ENCODE measurements around the gene ZNF266. TPM values are rescaled to one million over a fixed set of nuclear protein-coding genes. Genes with fewer than 3 reads are reported as not detected.

The ZNF266 gene
- total RNA-seq, 4 donors from 2014 or later = 3.7 to 7.0 (median 5.3) TPM

- in situ Hi-C loops (cut with MboI; ENCODE audit: low sequenced_read_pairs in 4 of 4) = no loop called here
- H3K36me3 ChIP-seq = peaks cover 38 to 69% of the 10 kb centered on the region in 2 donors
- intact Hi-C loops (cut with DNase I; ENCODE audit: low total_unique reads) = no loop called here
- TF ChIP-seq CTCF (IDR thresholded peaks at IDR 0.05 in 4 of 5, conservative IDR thresholded peaks at IDR 0.05 in 1 of 5) = no peak
- no peak for TF ChIP-seq POLR2A (IDR thresholded peaks at IDR 0.05)
- peaks cover 22 to 69% (median 40%) of the 10 kb centered on the region in 3 donors for H3K9me3 ChIP-seq
- H3K27ac ChIP-seq = no peak overlapping the region
- DNase-seq (no peak), ATAC-seq (no peak)
- H3K4me3 ChIP-seq = peak overlapping the region in 1 of 4 donors; percentile 45
- no peaks in the 10 kb centered on the region for H3K27me3 ChIP-seq
- H3K4me1 ChIP-seq = no peaks in the 10 kb centered on the region
These were observed 22.0 kb downstream of the ZNF266 start for GRCh38 chr19:9413240-9413954.

GRCh38 chr19:9407827-9408226 is 27.5 kb downstream of the ZNF266 start:
- Histone ChIP-seq H3K9me3 (peaks cover 7 to 35% (median 19%) of the 10 kb centered on the region in 3 donors), H3K36me3 (peaks cover 4 to 13% of the 10 kb centered on the region in 2 donors), H3K4me3 (peak overlapping the region in 3 of 4 donors; percentile 64 to 73 (median 72)), H3K27ac (no peak overlapping the region), H3K4me1 (peaks cover 0 to 5% of the 10 kb centered on the region in 2 donors), H3K27me3 (no peaks in the 10 kb centered on the region)
- intact Hi-C loops (cut with DNase I; ENCODE audit: low total_unique reads) = loop anchor here (2.0 kb wide), 1 partner anchor 27 kb away; the partner anchor contains the start of gene ZNF266
- DNase-seq (no peak), ATAC-seq (no peak)
- in situ Hi-C loops (cut with MboI; ENCODE audit: low sequenced_read_pairs in 4 of 4) = no loop called here
- TF ChIP-seq POLR2A (IDR thresholded peaks at IDR 0.05) = no peak
- TF ChIP-seq CTCF (IDR thresholded peaks at IDR 0.05 in 4 of 5, conservative IDR thresholded peaks at IDR 0.05 in 1 of 5) = no peak

- peaks cover 3 to 26% (median 11%) of the 10 kb centered on the region in 3 donors for H3K9me3 ChIP-seq
- DNase-seq = peak; percentile 28 to 70
- TF ChIP-seq CTCF (IDR thresholded peaks at IDR 0.05 in 4 of 5, conservative IDR thresholded peaks at IDR 0.05 in 1 of 5) = no peak
- no peak for TF ChIP-seq POLR2A (IDR thresholded peaks at IDR 0.05)
- peaks cover 0 to 3% of the 10 kb centered on the region in 2 donors for H3K36me3 ChIP-seq
- H3K27ac ChIP-seq = peak overlapping the region; percentile 21 to 45 (median 22)
- H3K4me3 ChIP-seq = peak overlapping the region; percentile 63 to 73 (median 68)
- in situ Hi-C loops (cut with MboI; ENCODE audit: low sequenced_read_pairs in 4 of 4) (no loop called here), intact Hi-C loops (cut with DNase I; ENCODE audit: low total_unique reads) (loop anchor here (2.0 kb wide), 1 partner anchor 28 kb away; the partner anchor contains the start of gene ZNF266)
- peaks cover 0 to 5% of the 10 kb centered on the region in 2 donors for H3K4me1 ChIP-seq
- peak; percentile 62 to 87 for ATAC-seq
- H3K27me3 ChIP-seq = no peaks in the 10 kb centered on the region
These were observed 28.5 kb downstream of the ZNF266 start for GRCh38 chr19:9406798-9407352.

GRCh38 chr19:9381361-9381785 is 54.0 kb downstream of the ZNF266 start:
- DNase-seq = no peak
- no peaks in the 10 kb centered on the region for H3K4me1 ChIP-seq
- H3K36me3 ChIP-seq = peaks cover 16 to 98% of the 10 kb centered on the region in 2 donors
- intact Hi-C loops (cut with DNase I; ENCODE audit: low total_unique reads) (no loop called here), in situ Hi-C loops (cut with MboI; ENCODE audit: low sequenced_read_pairs in 4 of 4) (no loop called here)
- H3K27ac ChIP-seq = no peak overlapping the region
- H3K4me3 ChIP-seq = peak overlapping the region in 1 of 4 donors; percentile 42
- H3K9me3 ChIP-seq = peaks cover 0 to 87% (median 44%) of the 10 kb centered on the region in 3 donors
- TF ChIP-seq POLR2A (IDR thresholded peaks at IDR 0.05) = no peak
- H3K27me3 ChIP-seq = no peaks in the 10 kb centered on the region
- no peak for ATAC-seq

All from gastrocnemius medialis (tissue), 4 donors.